ENCODE data around the gene DBX1.
A peak's percentile ranks its signal among the peaks of the same experiment; 100 is the strongest.

The DBX1 gene

DNA sequence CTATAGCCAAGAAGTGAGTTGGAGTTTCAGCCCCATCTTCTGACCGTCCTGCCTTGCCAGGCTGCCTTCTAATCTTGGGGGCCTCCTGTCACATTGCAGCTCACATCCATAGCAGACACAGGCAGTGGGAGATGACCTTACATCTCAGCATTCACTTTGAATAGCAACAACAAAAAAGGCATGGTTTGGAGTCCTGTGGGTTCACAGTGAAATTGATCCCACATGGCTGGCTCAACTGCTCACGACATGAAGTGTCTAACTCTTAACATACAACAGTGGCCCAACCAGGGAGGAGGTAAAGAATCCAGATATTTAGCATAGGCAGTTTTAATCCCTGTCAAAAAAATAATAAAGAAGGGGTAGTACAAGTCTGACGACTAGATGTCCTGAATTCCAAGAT, 38.1 kb downstream of the DBX1 start:
- Mint-ChIP-seq H3K36me3 (ENCODE audit: low read depth) (peaks cover 32% of the 10 kb centered on the region), H3K9me3 (no peaks in the 10 kb centered on the region), H3K4me1 (no peaks in the 10 kb centered on the region), H3K27me3 (ENCODE audit: low read depth) (peaks cover 13% of the 10 kb centered on the region), H3K4me3 (no peak overlapping the region), H3K27ac (no peak overlapping the region)
- TF ChIP-seq, protein P1, sequence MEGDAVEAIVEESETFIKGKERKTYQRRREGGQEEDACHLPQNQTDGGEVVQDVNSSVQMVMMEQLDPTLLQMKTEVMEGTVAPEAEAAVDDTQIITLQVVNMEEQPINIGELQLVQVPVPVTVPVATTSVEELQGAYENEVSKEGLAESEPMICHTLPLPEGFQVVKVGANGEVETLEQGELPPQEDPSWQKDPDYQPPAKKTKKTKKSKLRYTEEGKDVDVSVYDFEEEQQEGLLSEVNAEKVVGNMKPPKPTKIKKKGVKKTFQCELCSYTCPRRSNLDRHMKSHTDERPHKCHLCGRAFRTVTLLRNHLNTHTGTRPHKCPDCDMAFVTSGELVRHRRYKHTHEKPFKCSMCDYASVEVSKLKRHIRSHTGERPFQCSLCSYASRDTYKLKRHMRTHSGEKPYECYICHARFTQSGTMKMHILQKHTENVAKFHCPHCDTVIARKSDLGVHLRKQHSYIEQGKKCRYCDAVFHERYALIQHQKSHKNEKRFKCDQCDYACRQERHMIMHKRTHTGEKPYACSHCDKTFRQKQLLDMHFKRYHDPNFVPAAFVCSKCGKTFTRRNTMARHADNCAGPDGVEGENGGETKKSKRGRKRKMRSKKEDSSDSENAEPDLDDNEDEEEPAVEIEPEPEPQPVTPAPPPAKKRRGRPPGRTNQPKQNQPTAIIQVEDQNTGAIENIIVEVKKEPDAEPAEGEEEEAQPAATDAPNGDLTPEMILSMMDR (IDR thresholded peaks at IDR 0.05; ENCODE audit: unreplicated experiment in 3 of 3): no peak

DNA sequence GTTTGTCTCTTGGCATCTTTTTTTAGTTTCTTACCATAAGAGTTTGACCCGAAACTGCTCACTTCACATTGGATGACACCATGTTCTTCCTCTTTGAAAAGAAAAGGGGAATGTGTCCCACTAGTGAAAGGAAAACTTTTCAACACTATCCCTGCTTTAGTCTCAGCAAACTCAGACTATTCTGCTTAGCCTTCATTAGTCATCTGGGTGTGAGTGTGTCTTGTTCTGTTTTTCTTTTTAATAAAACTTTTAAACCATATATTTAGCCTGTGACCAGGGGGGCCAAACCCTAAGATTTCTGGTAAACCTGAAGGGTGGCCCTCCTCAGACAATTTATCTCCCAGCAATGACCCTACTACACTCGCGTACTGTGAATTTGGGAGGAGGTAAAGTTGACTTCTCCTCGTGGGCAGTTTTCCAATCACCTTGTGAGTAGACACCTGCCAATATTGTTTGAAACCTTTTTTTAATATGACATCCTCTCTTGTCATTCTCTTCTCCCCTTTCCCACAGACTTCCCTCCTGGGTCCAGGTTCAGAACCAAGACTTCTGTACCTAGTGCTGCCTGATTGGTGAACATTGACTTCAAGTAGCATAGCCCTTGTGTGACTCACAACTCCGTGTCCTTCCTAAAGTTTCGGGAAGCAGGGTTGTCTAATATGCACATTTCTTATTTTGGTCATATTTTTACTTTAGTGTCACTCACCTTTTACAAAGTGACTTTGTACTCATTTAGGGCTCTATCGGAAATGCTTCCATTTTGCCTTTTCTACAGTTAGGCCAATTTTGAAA, 39.9 kb downstream of the DBX1 start:
- H3K4me1 Mint-ChIP-seq: no peaks in the 10 kb centered on the region

DNA sequence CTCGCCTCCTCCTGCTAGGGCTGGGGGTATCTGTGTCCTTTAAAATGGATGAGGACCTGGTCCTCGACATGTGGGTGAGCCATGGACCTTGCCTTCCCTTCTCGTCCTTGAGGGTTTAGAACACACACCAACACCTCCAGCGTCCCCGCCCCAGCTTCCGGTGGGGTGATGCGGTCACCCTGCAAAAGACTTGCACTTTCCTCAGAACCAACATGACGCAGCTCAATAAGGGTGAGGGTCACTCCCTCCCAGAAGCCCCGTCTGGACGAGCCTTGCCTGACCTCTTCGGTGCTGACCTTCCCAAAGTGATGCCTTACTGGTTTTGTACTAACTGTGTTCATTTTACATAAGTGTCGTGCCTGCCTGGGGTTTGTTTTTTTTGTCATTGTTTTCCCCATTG, 41.0 kb downstream of the DBX1 start:
- H3K27ac Mint-ChIP-seq: no peak overlapping the region
- H3K36me3 Mint-ChIP-seq (ENCODE audit: low read depth): peaks cover 46% of the 10 kb centered on the region
- H3K27me3 Mint-ChIP-seq (ENCODE audit: low read depth): peaks cover 5% of the 10 kb centered on the region
- no peak overlapping the region for H3K4me3 Mint-ChIP-seq
- TF ChIP-seq, protein P1 (IDR thresholded peaks at IDR 0.05; ENCODE audit: unreplicated experiment in 3 of 3): no peak
- no peaks in the 10 kb centered on the region for H3K9me3 Mint-ChIP-seq
- no peaks in the 10 kb centered on the region for H3K4me1 Mint-ChIP-seq

More for the DNA sequence above, 39.9 kb downstream of the DBX1 start:
- TF ChIP-seq, protein P1 (IDR thresholded peaks at IDR 0.05; ENCODE audit: unreplicated experiment in 3 of 3): no peak
- Mint-ChIP-seq H3K27me3 (ENCODE audit: low read depth) (peaks cover 5% of the 10 kb centered on the region), H3K9me3 (no peaks in the 10 kb centered on the region), H3K36me3 (ENCODE audit: low read depth) (peaks cover 41% of the 10 kb centered on the region), H3K27ac (no peak overlapping the region), H3K4me3 (no peak overlapping the region)

DNA sequence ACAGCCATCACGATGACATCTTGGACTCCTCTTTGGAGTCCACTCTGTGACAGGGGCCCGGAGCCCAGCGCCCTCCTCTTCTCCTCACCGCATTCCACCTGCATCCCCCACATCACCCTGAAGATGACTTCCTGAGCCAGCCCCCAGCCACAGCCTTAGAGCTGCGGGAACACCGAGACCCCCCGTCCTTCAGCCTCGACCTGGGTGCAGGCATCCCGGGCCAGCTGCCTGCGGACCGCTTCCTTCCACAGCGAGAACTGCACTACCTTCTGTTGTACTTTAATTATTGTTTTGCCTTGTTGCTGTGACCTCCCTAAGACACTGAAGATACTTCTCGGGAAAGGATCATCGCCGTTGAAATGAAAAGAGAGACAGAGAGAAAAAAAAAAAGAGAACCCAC, 42.1 kb downstream of the DBX1 start:
- Mint-ChIP-seq H3K27me3 (ENCODE audit: low read depth) (peaks cover 5% of the 10 kb centered on the region), H3K4me3 (no peak overlapping the region), H3K36me3 (ENCODE audit: low read depth) (peaks cover 48% of the 10 kb centered on the region), H3K4me1 (no peaks in the 10 kb centered on the region), H3K9me3 (no peaks in the 10 kb centered on the region), H3K27ac (no peak overlapping the region)
- TF ChIP-seq, protein P1 (IDR thresholded peaks at IDR 0.05; ENCODE audit: unreplicated experiment in 3 of 3): no peak

DNA sequence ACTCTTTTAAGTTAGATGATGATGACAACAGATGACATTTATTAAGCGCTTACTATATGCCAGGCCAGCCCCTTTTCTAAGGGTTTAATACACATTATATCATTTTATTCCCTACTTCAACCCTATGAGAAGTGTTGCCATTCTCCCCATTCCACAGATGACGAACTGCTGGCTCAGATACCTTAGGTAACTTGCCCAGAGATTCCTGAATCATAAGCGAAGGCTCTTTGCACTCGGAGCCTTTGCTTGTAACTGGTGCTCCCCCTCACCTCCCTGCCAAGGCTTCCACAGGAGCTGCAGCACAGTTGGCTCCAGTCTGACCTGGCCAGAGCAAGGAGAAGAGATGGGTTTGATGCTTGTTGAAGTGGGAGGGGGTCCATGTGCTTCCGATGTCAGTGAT, 43.0 kb downstream of the DBX1 start:
- TF ChIP-seq, protein P1 (IDR thresholded peaks at IDR 0.05; ENCODE audit: unreplicated experiment in 3 of 3): no peak
- H3K9me3 Mint-ChIP-seq: no peaks in the 10 kb centered on the region
- H3K27me3 Mint-ChIP-seq (ENCODE audit: low read depth): peaks cover 5% of the 10 kb centered on the region
- H3K27ac Mint-ChIP-seq: no peak overlapping the region
- H3K36me3 Mint-ChIP-seq (ENCODE audit: low read depth): peaks cover 51% of the 10 kb centered on the region
- no peak overlapping the region for H3K4me3 Mint-ChIP-seq
- H3K4me1 Mint-ChIP-seq: no peaks in the 10 kb centered on the region

DNA sequence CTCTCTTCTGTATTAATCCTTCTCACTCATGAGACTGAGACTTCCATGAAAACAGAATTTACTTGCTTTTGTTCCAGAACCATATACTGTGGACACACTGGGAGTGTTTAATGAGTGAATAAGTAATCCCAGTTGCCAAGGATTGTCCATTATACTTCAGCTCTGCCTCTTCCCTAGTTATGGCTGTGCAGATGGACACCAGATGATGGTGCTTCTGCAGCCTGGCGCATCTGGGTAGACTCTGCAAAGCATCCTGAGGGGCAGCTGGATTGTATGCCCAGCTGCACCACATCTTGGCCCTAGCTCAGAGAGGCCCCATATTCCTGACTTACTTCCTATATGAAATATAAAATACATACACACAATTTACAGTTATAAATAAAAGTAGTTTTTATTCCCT, 43.5 kb downstream of the DBX1 start:
- H3K27me3 Mint-ChIP-seq (ENCODE audit: low read depth): peaks cover 5% of the 10 kb centered on the region
- peak overlapping the region in 2 of 3 experiments; percentile 18 to 29 for H3K27ac Mint-ChIP-seq
- no peaks in the 10 kb centered on the region for H3K9me3 Mint-ChIP-seq
- TF ChIP-seq, protein P1 (IDR thresholded peaks at IDR 0.05; ENCODE audit: unreplicated experiment in 3 of 3): no peak
- H3K4me1 Mint-ChIP-seq: no peaks in the 10 kb centered on the region
- H3K36me3 Mint-ChIP-seq (ENCODE audit: low read depth): peaks cover 51% of the 10 kb centered on the region
- H3K4me3 Mint-ChIP-seq: no peak overlapping the region

Data from nephron (organoid).